Vein endothelial cell (primary cell): ENCODE measurements around the gene TAP1. TPM values are rescaled to one million over a fixed set of nuclear protein-coding genes. Genes with fewer than 3 reads are reported as not detected.

Experiments
- small RNA-seq: library from RNA; depleted of rRNA; stranded (forward); fragments of <200 nt; gene quantifications from one replicate; pipeline ENCODE3, GENCODE V24; 2012
- total RNA-seq: library from RNA; depleted of rRNA; stranded (reverse); fragments of >200 nt; gene quantifications from 2 replicates; pipeline ENCODE4 v1.2.3, GENCODE V29; 2012

Gene TAP1
- 25.5 and 29.3 TPM in 2 replicates for total RNA-seq

GRCh38 chr6:32853541-32854375 lies at the start of gene TAP1, which contains the start of gene PSMB9:
Gene TAP1 (minus strand): TSS chr6:32853704. CDS start chr6:32853636, 68 bp downstream.
Gene PSMB9 (plus strand): TSS chr6:32854192. CDS start chr6:32854230, 38 bp downstream.

GRCh38 chr6:32843979-32844838 lies 9.3 kb downstream of the TAP1 start, which contains the start of gene PSMB8:
Gene PSMB8 (minus strand): TSS chr6:32844047. CDS start chr6:32843996, 51 bp downstream.

GRCh38 chr6:32838114-32838958 lies 15.2 kb downstream of the TAP1 start, which contains the start of gene TAP2:
Gene TAP2 (minus strand): TSS chr6:32838739. CDS start chr6:32838233, 506 bp downstream.

GRCh38 chr6:32816746-32817204 lies 36.7 kb downstream of the TAP1 start, which contains the start of gene HLA-DOB:
Gene HLA-DOB (minus strand): TSS chr6:32817002. CDS start chr6:32816951, 51 bp downstream.

Small RNA genes within 50 kb of the gene (small RNA-seq; reads per million reads assigned to genes)
- not detected for gene HLA-Z

Other genes with a start within 250 kb of the TAP1 start
- gene HLA-DQA1, start 216.3 kb downstream of the TAP1 start, total RNA-seq = not detected in 2 replicates
- gene HLA-DQB1, start 187.0 kb downstream of the TAP1 start, total RNA-seq = not detected in 2 replicates
- gene HLA-DQA2, start 112.3 kb downstream of the TAP1 start, total RNA-seq = 0.19 TPM in 1 of 2 replicates, not detected in the other
- not detected in 2 replicates for gene HLA-DQB2, start 90.2 kb downstream of the TAP1 start, total RNA-seq
- under 0.01 and 0.19 TPM in 2 replicates for gene HLA-DOB, start 36.7 kb downstream of the TAP1 start, total RNA-seq
- 18.3 and 21.6 TPM in 2 replicates for gene TAP2, start 15.0 kb downstream of the TAP1 start, total RNA-seq
- gene PSMB8, start 9.7 kb downstream of the TAP1 start, total RNA-seq = 32.2 and 34.3 TPM in 2 replicates
- gene PSMB9, start 488 bp upstream of the TAP1 start, total RNA-seq = 2.9 and 3.9 TPM in 2 replicates
- 0.96 and 1.3 TPM in 2 replicates for gene HLA-DMB, start 87.3 kb upstream of the TAP1 start, total RNA-seq
- 0.48 and 2.0 TPM in 2 replicates for gene HLA-DMA, start 99.4 kb upstream of the TAP1 start, total RNA-seq
- 128 and 139 TPM in 2 replicates for gene BRD2, start 114.9 kb upstream of the TAP1 start, total RNA-seq
- gene HLA-DOA, start 155.9 kb upstream of the TAP1 start, total RNA-seq = not detected in 2 replicates
- 0.33 TPM in 1 of 2 replicates, not detected in the other for gene HLA-DPA1, start 219.9 kb upstream of the TAP1 start, total RNA-seq
- 1.6 and 7.5 TPM in 2 replicates for gene HLA-DPB1, start 222.3 kb upstream of the TAP1 start, total RNA-seq